HCT116 (cell line): Measurements from ENCODE around the gene C1QL4. TPM values are rescaled to one million over a fixed set of nuclear protein-coding genes. Genes with fewer than 3 reads are reported as not detected.

Source experiments
- ATAC-seq: fragments of 200-7000 bp; cut with Tn5 transposase; 2 replicates; pipeline ENCODE4 v1.9.1; 2020; ENCODE audit warnings: mild to moderate bottlenecking, moderate library complexity
- BruUV-seq: library from RNA; stranded (reverse); fragments of 400-500 nt; replicated peaks from 2 replicates; lab custom pipeline; 2021; lab: Mats Ljungman, UMichigan
- CTCF ChIA-PET: fragments of 300-600 bp; sonication (Branson Sonifier 250); formaldehyde crosslinking; loops from one replicate; lab custom pipeline; 2021; ENCODE audit warnings: antibody characterized with exemption; lab: Charles Lee
- POLR2A ChIA-PET: fragments of 300-600, 350-600 bp; sonication (Branson Sonifier 250); formaldehyde crosslinking; loops from one replicate; lab custom pipeline; 2021; ENCODE audit warnings: antibody characterized with exemption; lab: Charles Lee
- RAD21 ChIA-PET, 2 experiments: fragments of 300-600 bp; sonication (Branson Sonifier 250); formaldehyde crosslinking; loops; one replicate each; lab custom pipeline; 2023; ENCODE audit warnings: low total read pairs in 2 of 2; ENCODE audit not compliant: uncharacterized antibody in 2 of 2, unreplicated experiment in 2 of 2, low non-redundant PET in 1 of 2; lab: Charles Lee
- DNase-seq: peaks from one replicate; pipeline ENCODE4 v3.0.0-alpha.2; 2010; ENCODE audit warnings: low read depth, low spot score
- H2AFZ ChIP-seq: fragments of 200-600 bp; shearing (Covaris generic), sonication (generic); 2 replicates; pipeline ENCODE4 v1.6.1; 2017; ENCODE audit warnings: low read depth, mixed run types, mixed read lengths, antibody characterized with exemption, low read length; ENCODE audit not compliant: poor library complexity, severe bottlenecking
- H3K27ac ChIP-seq: 2 replicates; pipeline ENCODE4 v1.5.1; 2012; ENCODE audit warnings: low read depth, low read length
- H3K27me3 ChIP-seq: fragments of 200-600 bp; sonication (generic); 2 replicates; pipeline ENCODE4 v1.6.1; 2016; ENCODE audit warnings: mixed run types, low read length, mixed read lengths; ENCODE audit not compliant: insufficient read depth
- H3K36me3 ChIP-seq, 2 experiments: fragments of 200-500 bp in 1 of 2; fragments of 200-600 bp in 1 of 2; sonication (Bioruptor generic) in 1 of 2; sonication (generic) in 1 of 2; 2 replicates each; pipeline versions ENCODE4 v1.5.1 to v1.6.1; 2014 to 2016; ENCODE audit warnings: low read length in 2 of 2, inconsistent platforms in 1 of 2, mixed read lengths in 1 of 2, mixed run types in 1 of 2; ENCODE audit not compliant: insufficient read depth in 2 of 2, control insufficient read depth in 1 of 2
- H3K4me1 ChIP-seq, 2 experiments: fragments of 200-600 bp in 1 of 2; sonication (generic) in 1 of 2; 2 replicates each; pipeline versions ENCODE4 v1.5.1 to v1.6.1; 2012 to 2017; ENCODE audit warnings: low read length in 2 of 2, inconsistent platforms in 1 of 2, mild to moderate bottlenecking in 1 of 2, mixed read lengths in 1 of 2, mixed run types in 1 of 2, moderate library complexity in 1 of 2; ENCODE audit not compliant: insufficient read depth in 2 of 2, control insufficient read depth in 1 of 2
- H3K4me2 ChIP-seq: fragments of 200-600 bp; sonication (generic); 2 replicates; pipeline ENCODE4 v1.6.1; 2017; ENCODE audit warnings: mixed run types, low read length, mixed read lengths
- H3K4me3 ChIP-seq, 2 experiments: fragments of 200-600 bp in 1 of 2; sonication (generic) in 1 of 2; replicated peaks in 1 of 2; 2 replicates each; pipeline ENCODE4 v1.5.1; 2011 to 2016; ENCODE audit warnings: low read length in 2 of 2, control low read depth in 1 of 2, low read depth in 1 of 2, mild to moderate bottlenecking in 1 of 2, mixed read lengths in 1 of 2, mixed run types in 1 of 2
- H3K79me2 ChIP-seq: fragments of 200-600 bp; sonication (generic); 2 replicates; pipeline ENCODE4 v1.6.1; 2017; ENCODE audit warnings: mild to moderate bottlenecking, mixed run types, low read length, moderate library complexity, mixed read lengths; ENCODE audit not compliant: insufficient read depth
- H3K9ac ChIP-seq: fragments of 200-600 bp; sonication (generic); 2 replicates; pipeline ENCODE4 v1.6.1; 2016; ENCODE audit warnings: low read length, mixed read lengths
- H3K9me2 ChIP-seq: fragments of 200-600 bp; sonication (generic), shearing (Covaris generic); 2 replicates; pipeline ENCODE4 v1.6.1; 2017; ENCODE audit warnings: mixed run types, mild to moderate bottlenecking, moderate library complexity; ENCODE audit not compliant: insufficient read depth
- H3K9me3 ChIP-seq, 2 experiments: fragments of 200-500 bp in 1 of 2; fragments of 200-600 bp in 1 of 2; sonication (Bioruptor generic) in 1 of 2; sonication (generic) in 1 of 2; 2 replicates each; pipeline ENCODE4 v1.6.1; 2014 to 2017; ENCODE audit warnings: low read length in 2 of 2, mixed read lengths in 2 of 2, inconsistent platforms in 1 of 2, low read depth in 1 of 2, mild to moderate bottlenecking in 1 of 2, mixed run types in 1 of 2, moderate library complexity in 1 of 2; ENCODE audit not compliant: control insufficient read depth in 1 of 2, insufficient read depth in 1 of 2
- H4K20me1 ChIP-seq: fragments of 200-600 bp; sonication (generic), shearing (Covaris generic); 2 replicates; pipeline ENCODE4 v1.6.1; 2017; ENCODE audit warnings: mixed run types, mild to moderate bottlenecking, moderate library complexity; ENCODE audit not compliant: insufficient read depth
- CBX3 ChIP-seq: IDR thresholded peaks from 2 replicates; pipeline ENCODE4 v1.6.1; 2012; ENCODE audit warnings: low read depth
- CEBPB ChIP-seq: IDR thresholded peaks from 2 replicates; pipeline ENCODE4 v1.6.1; 2012; ENCODE audit warnings: low read depth
- EGR1 ChIP-seq: IDR thresholded peaks from 2 replicates; pipeline ENCODE4 v1.6.1; 2012; ENCODE audit warnings: low read depth
- EZH2phosphoT487 ChIP-seq: fragments of 200-600 bp; IDR thresholded peaks from 2 replicates; pipeline ENCODE4 v1.6.1; 2018; ENCODE audit warnings: antibody characterized with exemption, borderline replicate concordance
- FOSL1 ChIP-seq: IDR thresholded peaks from 2 replicates; pipeline ENCODE4 v1.6.1; 2012; ENCODE audit warnings: low read depth
- POLR2A ChIP-seq: IDR thresholded peaks from 2 replicates; pipeline ENCODE4 v1.7.0; 2011; ENCODE audit warnings: borderline replicate concordance; ENCODE audit not compliant: insufficient read depth, insufficient read length; ENCODE audit errors: extremely low read depth
- SIN3A ChIP-seq: IDR thresholded peaks from 2 replicates; pipeline ENCODE4 v1.6.1; 2012; ENCODE audit warnings: low read depth
- TCF7L2 ChIP-seq: IDR thresholded peaks from 2 replicates; pipeline ENCODE4 v1.7.0; 2011; ENCODE audit warnings: borderline replicate concordance, inconsistent platforms; ENCODE audit not compliant: insufficient read depth, insufficient read length; ENCODE audit errors: extremely low read depth
- YY1 ChIP-seq: IDR thresholded peaks from 2 replicates; pipeline ENCODE4 v1.6.1; 2011; ENCODE audit warnings: low read length, low read depth, moderate library complexity, mild to moderate bottlenecking; ENCODE audit not compliant: insufficient replicate concordance; ENCODE audit errors: extremely low read depth
- intact Hi-C: fragments of 100-400 bp; cut with micrococcal nuclease; formaldehyde crosslinking; loops from 2 replicates; pipeline ENCODE4 v1.10.0; 2022
- total RNA-seq: library from RNA; stranded (reverse); gene quantifications from one replicate; pipeline ENCODE4 v1.2.1, GENCODE V29; 2021; ENCODE audit not compliant: unreplicated experiment
- TF ChIP-seq, protein P1 (sequence below): IDR thresholded peaks from 2 replicates; pipeline ENCODE4 v1.6.1; 2011; ENCODE audit warnings: mild to moderate bottlenecking, low read length, moderate library complexity; ENCODE audit not compliant: insufficient replicate concordance; ENCODE audit errors: extremely low read depth
- TF ChIP-seq, protein P2 (sequence below): IDR thresholded peaks from 2 replicates; pipeline ENCODE4 v1.6.1; 2012
- TF ChIP-seq, protein P3 (sequence below): IDR thresholded peaks from 2 replicates; pipeline ENCODE4 v1.6.1; 2012

Gene C1QL4
- total RNA-seq, 1 experiment from 2014 or later = 8.1 TPM

DNA sequence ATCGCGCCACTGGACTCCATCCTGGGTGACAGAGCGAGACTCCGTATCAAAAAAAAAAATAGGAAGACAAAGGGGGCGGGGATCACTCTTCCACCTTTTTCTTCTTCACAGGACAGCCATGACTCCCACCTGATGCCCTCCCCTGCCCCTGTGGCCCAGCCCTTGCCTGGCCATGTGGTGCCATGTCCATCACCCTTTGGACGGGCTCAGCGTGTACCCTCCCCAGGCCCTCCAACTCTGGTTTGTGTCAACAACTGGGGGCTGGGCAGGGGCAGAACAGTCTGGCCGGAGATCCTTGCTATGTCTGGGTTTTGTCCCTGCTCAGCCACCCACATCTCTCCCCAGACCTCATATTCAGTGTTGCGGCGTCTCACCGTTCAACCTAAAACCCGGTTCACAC, 8.2 kb downstream of the C1QL4 start (continued):
- TF ChIP-seq, protein P1, sequence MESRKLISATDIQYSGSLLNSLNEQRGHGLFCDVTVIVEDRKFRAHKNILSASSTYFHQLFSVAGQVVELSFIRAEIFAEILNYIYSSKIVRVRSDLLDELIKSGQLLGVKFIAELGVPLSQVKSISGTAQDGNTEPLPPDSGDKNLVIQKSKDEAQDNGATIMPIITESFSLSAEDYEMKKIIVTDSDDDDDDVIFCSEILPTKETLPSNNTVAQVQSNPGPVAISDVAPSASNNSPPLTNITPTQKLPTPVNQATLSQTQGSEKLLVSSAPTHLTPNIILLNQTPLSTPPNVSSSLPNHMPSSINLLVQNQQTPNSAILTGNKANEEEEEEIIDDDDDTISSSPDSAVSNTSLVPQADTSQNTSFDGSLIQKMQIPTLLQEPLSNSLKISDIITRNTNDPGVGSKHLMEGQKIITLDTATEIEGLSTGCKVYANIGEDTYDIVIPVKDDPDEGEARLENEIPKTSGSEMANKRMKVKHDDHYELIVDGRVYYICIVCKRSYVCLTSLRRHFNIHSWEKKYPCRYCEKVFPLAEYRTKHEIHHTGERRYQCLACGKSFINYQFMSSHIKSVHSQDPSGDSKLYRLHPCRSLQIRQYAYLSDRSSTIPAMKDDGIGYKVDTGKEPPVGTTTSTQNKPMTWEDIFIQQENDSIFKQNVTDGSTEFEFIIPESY = no peak
- no peak for TF ChIP-seq TCF7L2
- TF ChIP-seq, protein P2, sequence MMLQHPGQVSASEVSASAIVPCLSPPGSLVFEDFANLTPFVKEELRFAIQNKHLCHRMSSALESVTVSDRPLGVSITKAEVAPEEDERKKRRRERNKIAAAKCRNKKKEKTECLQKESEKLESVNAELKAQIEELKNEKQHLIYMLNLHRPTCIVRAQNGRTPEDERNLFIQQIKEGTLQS = no peak
- TF ChIP-seq YY1 = no peak
- TF ChIP-seq EZH2phosphoT487 = no peak
- no peak for TF ChIP-seq CEBPB
- TF ChIP-seq, protein P3, sequence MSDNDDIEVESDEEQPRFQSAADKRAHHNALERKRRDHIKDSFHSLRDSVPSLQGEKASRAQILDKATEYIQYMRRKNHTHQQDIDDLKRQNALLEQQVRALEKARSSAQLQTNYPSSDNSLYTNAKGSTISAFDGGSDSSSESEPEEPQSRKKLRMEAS = no peak
- TF ChIP-seq, all 23 proteins: peak for 0

DNA sequence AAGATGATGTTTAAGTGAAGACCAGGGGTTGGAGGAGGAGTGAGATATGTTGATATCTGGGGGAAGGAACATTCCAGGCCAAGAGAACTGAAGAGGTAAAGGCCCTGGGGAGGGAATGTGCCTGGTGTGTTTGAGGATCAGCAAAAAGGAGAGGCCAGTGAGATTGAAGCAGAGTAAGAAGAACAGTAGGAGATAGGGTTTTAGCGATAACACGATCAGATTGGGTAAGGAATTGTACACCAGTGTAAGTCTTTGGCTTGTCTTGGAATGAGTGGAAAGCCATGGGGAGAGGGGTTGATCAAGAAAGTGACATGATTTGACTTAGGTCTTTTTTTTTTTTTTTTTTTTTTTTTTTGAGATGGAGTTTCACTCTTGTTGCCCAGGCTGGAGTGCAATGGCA, 9.1 kb downstream of the C1QL4 start:
- ChIA-PET CTCF (no interaction called here), POLR2A (no interaction called here)

More for the DNA sequence above, 9.1 kb downstream of the C1QL4 start:
- no peak for TF ChIP-seq POLR2A
- TF ChIP-seq EGR1 = no peak
- no peak for TF ChIP-seq EZH2phosphoT487
- TF ChIP-seq, protein P2 = no peak
- TF ChIP-seq TCF7L2 = no peak
- no peak for TF ChIP-seq CEBPB
- no peak for TF ChIP-seq FOSL1
- no peak for TF ChIP-seq SIN3A
- TF ChIP-seq CBX3 = no peak
- DNase-seq = no peak
- peaks cover 8 to 12% of the 10 kb centered on the region in 2 experiments; a peak in 3 of 4 replicates for H3K4me1 ChIP-seq
- H4K20me1 ChIP-seq = no peaks in the 10 kb centered on the region
- intact Hi-C loops = no loop called here
- peaks cover 16 to 37% of the 10 kb centered on the region in 2 experiments; a peak in 2 of 4 replicates for H3K36me3 ChIP-seq
- no peak overlapping the region for H3K4me2 ChIP-seq
- H3K79me2 ChIP-seq = peaks cover 27% of the 10 kb centered on the region
- no peak for ATAC-seq
- BruUV-seq = no TSS peak
- RAD21 ChIA-PET = no interaction called here
- no peaks in the 10 kb centered on the region for H3K9me2 ChIP-seq
- no peaks in the 10 kb centered on the region for H3K27me3 ChIP-seq
- H3K27ac ChIP-seq = no peak overlapping the region
- no peaks in the 10 kb centered on the region for H3K9me3 ChIP-seq
- H3K4me3 ChIP-seq = no peak overlapping the region
- no peak overlapping the region for H2AFZ ChIP-seq
- no peak overlapping the region for H3K9ac ChIP-seq
